Caki2 (cell line): Measurements from ENCODE around the gene NANOG. TPM values are rescaled to one million over a fixed set of nuclear protein-coding genes. Genes with fewer than 3 reads are reported as not detected.
"Not testable (repeated sequence)": the region's sequence is repeated elsewhere in the genome, so short reads cannot be mapped to it uniquely, and the experiment has no call there.

Experiments
- DNase-seq: peaks from one replicate; pipeline ENCODE4 v3.0.0-alpha.2; 2015; ENCODE audit warnings: low read depth
- in situ Hi-C: cut with HindIII; loops from 2 replicates; pipeline ENCODE4 v1.10.0; 2016; ENCODE audit warnings: low sequenced_read_pairs, low pct_unique_long_range_greater_than_20kb, mixed read lengths
- total RNA-seq: library from RNA; depleted of rRNA; stranded (reverse); fragments of >200 nt; shearing (Covaris generic); gene quantifications from 2 replicates; pipeline ENCODE4 v1.2.3, GENCODE V29; 2014; ENCODE audit warnings: low replicate concordance; rRNA removed

NANOG gene
- not detected in 2 replicates for total RNA-seq

DNA sequence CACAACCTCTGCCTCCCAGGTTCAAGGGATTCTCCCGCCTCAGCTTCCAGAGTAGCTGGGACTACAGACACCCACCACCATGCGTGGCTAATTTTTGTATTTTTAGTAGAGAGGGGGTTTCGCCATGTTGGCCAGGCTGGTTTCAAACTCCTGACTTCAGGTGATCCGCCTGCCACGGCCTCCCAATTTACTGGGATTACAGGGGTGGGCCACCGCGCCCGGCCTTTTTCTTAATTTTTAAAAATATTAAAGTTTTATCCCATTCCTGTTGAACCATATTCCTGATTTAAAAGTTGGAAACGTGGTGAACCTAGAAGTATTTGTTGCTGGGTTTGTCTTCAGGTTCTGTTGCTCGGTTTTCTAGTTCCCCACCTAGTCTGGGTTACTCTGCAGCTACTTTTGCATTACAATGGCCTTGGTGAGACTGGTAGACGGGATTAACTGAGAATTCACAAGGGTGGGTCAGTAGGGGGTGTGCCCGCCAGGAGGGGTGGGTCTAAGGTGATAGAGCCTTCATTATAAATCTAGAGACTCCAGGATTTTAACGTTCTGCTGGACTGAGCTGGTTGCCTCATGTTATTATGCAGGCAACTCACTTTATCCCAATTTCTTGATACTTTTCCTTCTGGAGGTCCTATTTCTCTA, at the start of gene NANOG:
NANOG (plus strand) TSS at position 519 of the 645 bp plus-strand sequence. CDS start 213 bp downstream, outside the sequence.
- in situ Hi-C loops, DNase-seq: not testable (repeated sequence)

DNA sequence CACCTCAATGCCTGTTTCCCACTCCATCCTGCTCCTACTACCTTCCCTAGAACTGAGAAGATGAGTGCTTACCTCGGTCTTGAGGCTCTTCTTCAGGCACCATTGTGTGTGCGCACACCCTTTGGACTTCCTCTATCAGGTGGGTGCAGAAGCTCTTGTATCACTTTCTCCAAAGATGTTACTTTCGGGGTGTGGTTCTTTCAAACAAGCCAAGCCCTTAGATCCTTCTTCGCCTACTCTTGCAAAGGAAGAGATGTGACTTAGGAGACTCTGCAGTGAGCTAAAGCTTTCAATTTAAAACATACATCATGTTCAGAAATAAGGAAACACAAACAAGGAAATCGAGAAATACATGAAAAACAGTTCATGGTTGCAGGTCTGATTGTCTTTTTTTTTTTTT, 42.0 kb upstream of the NANOG start, which contains the start of gene CLEC4C:
CLEC4C (minus strand) TSS at position 130 of the 400 bp plus-strand sequence; CDS start at position 103, 27 bp downstream.
- no peak for DNase-seq
- in situ Hi-C loops: no loop called here

DNA sequence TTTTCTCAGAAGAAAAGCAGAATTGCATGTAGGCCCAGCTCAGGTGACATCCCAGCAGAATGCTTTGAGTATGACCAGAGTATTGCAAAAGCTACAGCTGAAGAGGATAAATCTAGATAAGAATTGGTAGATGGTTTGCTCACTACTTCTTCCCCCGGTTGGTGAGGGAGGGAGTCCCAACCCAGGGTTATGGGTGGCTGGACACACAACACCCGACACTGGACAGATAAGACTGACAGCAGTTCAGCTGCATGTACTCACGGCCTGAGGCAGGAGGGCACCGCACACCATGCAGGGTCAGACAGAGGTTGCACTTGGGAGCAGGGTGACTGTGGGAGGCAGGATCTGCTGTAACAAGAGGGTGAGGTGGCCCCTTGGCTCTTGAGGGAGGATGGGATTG, 40.4 kb upstream of the NANOG start:
- no peak for DNase-seq
- in situ Hi-C loops: no loop called here

DNA sequence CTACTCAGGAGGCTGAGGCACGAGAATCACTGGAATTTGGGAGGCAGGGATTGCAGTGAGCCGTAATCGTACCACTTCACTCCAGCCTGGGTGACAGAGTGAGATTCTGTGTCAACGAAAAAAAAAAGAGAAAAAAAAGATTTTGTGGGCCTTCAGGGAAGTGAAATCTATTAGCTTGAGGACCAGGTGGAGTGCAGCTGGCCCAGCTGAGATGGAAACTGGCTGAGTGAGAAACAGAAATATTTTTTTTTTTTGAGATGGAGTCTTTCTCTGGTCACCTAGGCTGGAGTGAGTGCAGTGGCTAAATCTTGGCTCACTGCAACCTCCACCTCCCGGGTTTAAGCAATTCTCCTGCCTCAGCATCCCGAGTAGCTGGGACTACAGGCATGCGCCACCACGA, 39.8 kb upstream of the NANOG start:
- DNase-seq: no peak
- in situ Hi-C loops: no loop called here

DNA sequence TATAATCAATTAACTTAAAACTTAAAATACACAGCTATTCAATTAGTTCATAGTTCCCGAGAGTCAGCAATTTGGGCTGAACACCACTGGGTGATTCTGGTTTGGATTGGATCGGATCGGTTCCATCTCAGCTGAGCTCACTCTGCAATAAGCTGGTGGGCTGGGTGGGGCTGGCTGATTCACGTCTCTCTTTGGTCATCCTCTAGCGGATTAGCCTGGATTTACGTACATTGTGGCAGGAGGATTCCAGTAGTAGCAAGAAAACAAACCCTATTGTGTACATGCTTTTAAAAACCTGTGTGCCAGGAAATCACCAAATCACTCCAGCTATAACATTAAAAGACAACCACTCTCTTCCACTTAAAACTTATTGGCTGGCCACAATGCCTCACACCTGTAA, 38.9 kb upstream of the NANOG start:
- in situ Hi-C loops: no loop called here
- DNase-seq: no peak

DNA sequence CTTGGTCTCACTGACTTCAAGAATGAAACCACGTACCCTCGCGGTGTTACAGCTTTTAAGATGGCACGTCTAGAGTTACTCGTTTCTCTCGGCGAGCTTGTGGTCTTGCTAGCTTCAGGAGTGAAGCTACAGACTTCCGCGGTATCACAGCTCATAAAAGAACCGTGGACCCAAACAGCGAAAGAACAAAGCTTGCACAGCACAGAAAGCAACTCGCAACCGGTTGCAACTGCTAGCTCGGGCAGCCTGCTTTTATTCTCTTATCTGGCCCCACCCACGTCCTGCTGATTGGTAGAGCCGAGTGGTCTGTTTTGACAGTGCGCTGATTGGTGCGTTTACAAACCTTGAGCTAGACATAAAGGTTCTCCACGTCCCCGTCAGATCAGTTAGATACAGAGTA, 37.8 kb upstream of the NANOG start:
- in situ Hi-C loops: no loop called here
- no peak for DNase-seq

DNA sequence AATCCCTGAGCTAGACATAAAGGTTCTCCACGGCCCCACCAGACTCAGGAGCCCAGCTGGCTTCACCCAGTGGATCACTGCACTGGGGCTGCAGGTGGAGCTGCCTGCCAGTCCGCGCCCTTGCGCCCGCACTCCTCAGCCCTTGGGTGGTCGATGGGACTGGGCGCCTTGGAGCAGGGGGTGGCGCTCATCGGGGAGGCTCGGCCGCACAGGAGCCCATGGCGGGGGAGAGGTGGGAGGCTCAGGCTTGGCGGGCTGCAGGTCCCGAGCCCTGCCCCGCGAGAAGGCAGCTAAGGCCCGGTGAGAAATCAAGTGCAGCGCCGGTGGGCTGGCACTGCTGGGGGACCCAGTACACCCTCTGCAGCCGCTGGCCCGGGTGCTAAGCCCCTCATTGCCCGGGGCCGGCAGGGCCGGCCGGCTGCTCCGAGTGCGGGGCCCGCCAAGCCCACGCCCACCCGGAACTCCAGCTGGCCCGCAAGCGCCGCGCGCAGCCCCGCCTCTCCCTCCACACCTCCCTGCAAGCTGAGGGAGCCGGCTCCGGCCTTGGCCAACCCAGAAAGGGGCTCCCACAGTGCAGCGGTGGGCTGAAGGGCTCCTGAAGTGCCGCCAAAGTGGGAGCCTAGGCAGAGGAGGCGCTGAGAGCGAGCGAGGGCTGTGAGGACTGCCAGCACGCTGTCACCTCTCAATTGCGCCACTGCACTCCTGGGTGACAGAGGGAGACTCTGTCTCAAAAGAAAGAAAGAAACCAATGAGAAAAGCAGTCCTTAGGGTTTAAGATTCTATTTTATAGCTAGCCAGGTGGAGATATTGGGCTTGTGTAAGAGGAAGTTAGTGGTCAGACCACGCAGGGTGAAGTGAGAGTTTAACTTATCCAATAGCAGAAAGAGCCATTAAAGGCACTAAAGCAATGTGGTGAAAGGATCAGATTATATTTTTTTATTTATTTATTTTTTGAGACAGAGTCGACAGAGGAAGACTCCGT, 37.0 kb upstream of the NANOG start:
- in situ Hi-C loops, DNase-seq: not testable (repeated sequence)

DNA sequence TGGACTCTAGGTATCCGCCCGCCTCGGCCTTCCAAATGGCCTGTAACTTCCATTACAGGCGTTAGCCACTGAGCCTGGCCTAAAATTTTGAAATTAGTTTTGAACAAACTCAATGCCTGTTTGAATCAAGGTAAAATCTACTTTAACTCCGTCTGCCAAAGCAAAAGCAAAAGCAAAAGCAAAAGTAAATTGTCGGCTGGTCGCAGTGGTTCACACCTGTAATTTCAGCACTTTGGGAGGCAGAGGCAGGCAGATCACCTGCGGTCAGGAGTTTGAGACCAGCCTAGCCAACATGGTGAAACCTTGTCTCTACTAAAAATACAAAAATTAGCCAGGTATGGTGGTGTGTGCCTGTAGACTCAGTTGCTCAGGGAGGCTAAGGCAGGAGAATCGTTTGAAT, 33.5 kb upstream of the NANOG start:
- DNase-seq, in situ Hi-C loops: not testable (repeated sequence)

DNA sequence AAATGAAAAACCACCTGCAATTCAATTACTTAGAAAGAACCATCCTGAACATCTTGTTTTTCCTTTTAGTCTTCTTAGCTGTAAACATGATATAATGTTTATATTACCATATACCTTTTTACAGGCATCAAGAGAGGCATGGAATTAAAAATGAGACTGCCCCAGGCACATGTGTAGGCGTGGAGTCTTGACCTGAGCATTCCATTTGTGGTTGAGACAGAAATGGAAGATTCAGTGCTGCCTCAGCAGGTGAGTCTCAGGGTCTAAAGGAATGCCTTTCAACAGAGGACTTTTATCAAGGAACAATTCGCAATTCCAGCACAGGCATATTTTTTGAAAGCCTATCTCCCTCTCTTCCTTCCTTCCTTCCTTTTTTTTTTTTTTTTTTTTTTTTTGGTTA, 32.2 kb upstream of the NANOG start:
- in situ Hi-C loops: no loop called here
- DNase-seq: no peak

DNA sequence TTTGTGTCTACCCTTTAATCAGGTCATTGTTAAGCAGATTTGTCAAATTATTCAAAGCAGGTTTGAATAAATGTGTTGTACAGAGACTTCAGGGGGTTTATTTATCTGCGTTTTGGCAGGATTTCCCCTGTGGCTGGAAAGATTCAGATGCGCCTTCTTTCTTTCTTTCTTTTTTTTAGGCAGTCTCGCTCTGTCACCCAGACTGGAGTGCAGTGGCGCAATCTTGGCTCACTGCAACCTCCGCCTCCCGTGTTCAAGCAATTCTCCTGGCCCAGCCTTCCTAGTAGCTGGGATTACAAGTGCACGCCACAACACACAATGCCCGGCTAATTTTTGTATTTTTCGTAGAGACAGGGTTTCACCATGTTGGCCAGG, 30.4 kb upstream of the NANOG start:
- in situ Hi-C loops: no loop called here
- DNase-seq: no peak

DNA sequence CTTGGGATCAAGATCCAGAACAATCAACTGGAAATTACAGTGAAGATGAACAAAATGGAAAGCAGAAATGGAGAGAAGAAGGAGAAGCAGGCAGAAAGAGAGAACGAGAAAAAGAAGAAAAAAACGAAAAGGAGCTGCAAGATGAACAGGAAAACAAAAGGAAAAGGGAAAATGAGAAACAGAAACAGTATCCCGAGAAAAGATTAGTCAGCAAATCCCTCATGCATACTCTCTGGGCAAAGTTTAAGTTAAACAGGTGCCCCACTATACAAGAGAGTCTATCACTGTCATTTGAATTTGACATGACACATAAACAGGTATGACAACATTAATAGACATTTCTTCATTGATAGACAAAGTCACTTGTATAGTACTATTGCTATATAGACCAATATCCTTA, 19.2 kb upstream of the NANOG start:
- in situ Hi-C loops: no loop called here
- no peak for DNase-seq

DNA sequence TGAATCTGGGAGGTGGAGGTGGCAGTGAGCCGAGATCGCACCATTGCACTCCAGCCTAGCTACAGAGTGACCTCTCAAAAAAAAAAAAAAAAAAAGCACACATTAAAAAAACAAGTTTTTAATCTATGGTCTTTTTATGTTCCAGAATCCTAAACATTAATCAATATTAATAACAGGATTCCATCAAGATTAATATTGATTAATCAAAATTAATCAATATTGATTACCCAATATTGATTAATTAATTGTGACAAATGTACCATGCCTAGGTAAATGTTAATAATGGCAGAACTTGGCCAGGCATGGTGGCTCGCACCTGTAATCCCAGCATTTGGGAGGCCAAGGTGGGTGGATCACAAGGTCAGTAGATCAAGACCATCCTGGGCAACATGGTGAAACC, 7.9 kb upstream of the NANOG start:
- DNase-seq: no peak
- in situ Hi-C loops: no loop called here

DNA sequence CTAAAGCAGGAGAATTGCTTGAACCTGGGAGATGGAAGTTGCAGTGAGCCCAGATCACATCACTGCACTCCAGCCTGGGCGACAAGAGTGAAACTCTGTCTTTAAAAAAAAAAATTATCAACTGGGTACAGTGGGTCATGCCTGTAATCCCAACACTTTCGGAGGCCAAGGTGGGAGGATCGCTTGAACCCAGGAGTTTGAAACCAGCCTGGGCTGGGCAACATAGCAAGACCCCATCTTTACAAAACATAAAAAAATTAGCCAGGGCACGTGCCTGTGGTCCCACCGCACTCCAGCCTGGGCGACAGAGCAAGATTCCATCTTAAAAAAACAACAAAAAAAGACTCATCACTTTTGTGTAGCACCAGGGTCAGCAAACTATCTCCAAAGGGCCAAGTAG, 7.1 kb upstream of the NANOG start:
- in situ Hi-C loops: no loop called here
- DNase-seq: no peak

DNA sequence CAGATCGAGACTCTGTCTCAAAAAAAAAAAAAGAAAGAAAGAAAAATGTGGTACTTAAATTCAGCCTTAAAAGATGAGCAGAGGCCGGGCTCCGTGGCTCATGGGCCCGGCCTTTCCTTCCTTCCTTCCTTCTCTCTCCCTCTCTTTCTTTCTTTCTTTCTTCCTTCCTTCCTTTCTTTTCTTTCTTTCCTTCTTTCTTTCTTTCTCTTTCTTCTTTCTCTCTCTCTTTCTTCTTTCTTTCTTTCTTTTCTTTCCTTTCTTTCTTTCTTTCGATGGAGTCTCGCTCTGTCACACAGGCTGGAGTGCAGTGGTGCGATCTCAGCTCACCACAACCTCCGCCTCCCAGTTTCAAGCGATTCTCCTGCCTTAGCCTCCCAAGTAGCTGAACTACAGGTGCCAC, 5.8 kb upstream of the NANOG start:
- in situ Hi-C loops, DNase-seq: not testable (repeated sequence)

DNA sequence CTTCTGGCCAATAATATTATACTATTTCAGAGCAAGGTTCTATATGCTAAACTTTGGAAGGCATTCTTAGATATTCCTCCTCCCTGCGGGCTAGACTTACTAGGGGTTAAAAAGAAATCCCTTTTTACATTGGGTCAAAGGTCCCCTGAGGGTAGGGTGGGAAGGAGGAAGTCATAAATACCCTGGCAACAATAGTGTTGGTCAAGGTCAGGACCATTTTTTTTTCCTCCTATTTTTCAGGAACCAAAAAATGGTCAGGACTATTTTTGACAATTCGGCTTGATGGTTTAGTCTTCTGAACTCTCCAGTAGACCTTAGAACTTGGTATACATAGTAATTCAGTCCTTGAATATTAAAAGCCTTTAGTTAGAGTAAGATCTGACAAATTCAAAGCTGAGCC, 4.5 kb upstream of the NANOG start:
- no peak for DNase-seq
- in situ Hi-C loops: no loop called here

DNA sequence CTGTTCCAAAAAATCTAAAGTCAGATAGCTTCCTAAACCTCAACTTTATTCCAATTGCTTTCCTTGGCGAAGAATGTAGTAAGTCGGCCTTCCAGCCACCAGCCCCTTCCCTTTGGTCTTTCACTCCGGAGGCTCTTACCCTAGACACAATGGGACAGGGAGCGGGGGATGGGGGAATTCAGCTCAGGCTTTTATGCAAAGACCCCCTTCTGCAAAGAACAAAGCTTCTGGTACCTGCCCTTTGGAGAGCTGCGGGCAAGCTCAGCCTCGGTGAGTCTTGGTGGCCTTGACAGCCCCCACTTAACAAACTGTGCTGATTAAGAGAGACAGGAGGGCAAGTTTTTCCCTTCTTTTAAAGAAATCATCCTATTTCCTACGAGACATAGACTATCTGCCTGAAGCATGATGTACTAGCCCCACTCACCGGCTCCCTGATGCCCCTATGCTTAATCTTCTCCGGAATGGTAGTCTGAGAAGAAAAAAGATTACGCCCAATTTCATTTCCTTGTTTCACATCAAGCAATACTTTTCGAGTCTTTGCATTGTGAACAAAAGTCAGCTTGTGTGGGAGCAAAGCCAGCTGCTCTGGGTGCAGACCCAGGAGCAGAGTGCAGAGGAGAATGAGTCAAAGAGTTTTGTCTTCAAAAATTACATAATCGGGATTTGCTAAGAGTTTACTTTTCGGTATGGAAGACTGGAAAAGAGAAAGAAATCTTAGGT, 1.5 kb upstream of the NANOG start:
- no peak for DNase-seq
- in situ Hi-C loops: no loop called here

DNA sequence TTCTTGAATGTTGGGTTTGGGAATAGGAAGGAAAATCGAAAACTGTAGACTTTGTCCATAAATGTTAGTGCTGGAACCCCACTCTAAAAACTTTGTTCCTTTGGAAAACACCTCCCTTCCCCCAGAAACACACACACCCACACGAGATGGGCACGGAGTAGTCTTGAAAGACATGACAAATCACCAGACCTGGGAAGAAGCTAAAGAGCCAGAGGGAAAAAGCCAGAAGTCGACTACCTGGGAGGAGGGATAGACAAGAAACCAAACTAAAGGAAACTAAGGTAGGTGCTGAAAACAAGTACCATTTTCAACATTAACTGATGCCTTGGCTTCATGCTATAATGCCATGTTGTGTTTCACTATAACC, 925 bp upstream of the NANOG start:
- DNase-seq: no peak
- in situ Hi-C loops: no loop called here

DNA sequence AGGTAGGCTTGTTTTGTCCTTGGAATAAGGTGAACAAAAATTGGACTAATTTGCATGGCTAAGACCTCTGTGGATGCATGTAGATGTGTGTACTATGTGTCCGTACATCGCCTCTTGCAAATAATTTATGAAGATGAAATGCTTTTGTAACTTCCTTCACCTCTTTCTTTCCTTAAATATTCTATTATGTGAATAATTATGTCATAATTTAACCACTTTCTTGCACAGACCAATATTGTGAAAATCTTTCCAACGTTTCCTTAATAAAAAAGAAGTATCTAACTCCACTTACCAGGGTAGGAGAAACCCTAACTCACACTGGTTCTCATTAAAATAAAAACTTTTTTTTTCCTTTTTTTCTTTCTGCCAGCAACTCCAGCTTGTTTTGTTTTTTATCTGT, 4.0 kb downstream of the NANOG start:
- in situ Hi-C loops: no loop called here
- no peak for DNase-seq

DNA sequence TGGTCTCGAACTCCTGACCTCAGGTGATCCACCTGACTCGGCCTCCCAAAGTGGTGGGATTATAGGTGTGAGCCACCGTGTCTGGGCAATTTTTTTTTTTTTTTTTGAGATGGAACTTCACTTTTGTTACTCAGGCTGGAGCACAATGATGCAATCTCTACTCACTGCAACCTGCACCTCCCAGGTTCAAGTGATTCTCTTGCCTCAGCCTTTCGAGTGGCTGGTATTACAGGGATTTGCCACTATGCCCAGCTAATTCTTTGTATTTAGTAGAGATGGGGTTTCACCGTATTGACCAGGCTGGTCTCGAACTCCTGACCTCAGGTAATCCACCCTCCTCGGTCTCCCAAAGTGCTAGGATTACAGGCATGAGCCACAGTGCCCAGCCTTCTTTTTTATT, 8.1 kb downstream of the NANOG start:
- DNase-seq, in situ Hi-C loops: not testable (repeated sequence)
